Measurements from ENCODE around the gene FBLN1. TPM values are rescaled to one million over a fixed set of nuclear protein-coding genes. Genes with fewer than 3 reads are reported as not detected.

The FBLN1 gene
- total and polyA plus RNA-seq, 2 of the 13 experiments (the other 11 are each of a cell fraction or from before 2014, with no cell fraction given), result 37.3 to 103 TPM

GRCh38 chr22:45478108-45478771 lies 24.4 kb upstream of the FBLN1 start (continued):
- TF ChIP-seq ZSCAN5A (CRISPR knock-in tag; IDR thresholded peaks at IDR 0.05; ENCODE audit: borderline replicate concordance) (no peak), PPARG (CRISPR knock-in tag; conservative IDR thresholded peaks at IDR 0.05) (0 out of 2 replicates have a peak, but pooled peaks have one; percentile 7), ZNF451 (CRISPR knock-in tag; IDR thresholded peaks at IDR 0.05) (no peak), SALL1 (CRISPR knock-in tag; IDR thresholded peaks at IDR 0.05) (peak; percentile 87), ASH2L (IDR thresholded peaks at IDR 0.05; ENCODE audit: insufficient read length, low read depth, low read length) (peak; percentile 32), HNF4G (IDR thresholded peaks at IDR 0.05; ENCODE audit: borderline replicate concordance, low read depth, low read length) (peak; percentile 35; the same call in 1 of the 2 replicates), HNF4G (CRISPR knock-in tag; IDR thresholded peaks at IDR 0.05; ENCODE audit: borderline replicate concordance, low read depth) (no peak), HMG20A (CRISPR knock-in tag; IDR thresholded peaks at IDR 0.05; ENCODE audit: borderline replicate concordance) (peak; percentile 32; the same call in 1 of the 2 replicates), ZBTB38 (CRISPR knock-in tag; IDR thresholded peaks at IDR 0.05) (no peak), TEAD3 (CRISPR knock-in tag; optimal IDR thresholded peaks at IDR 0.05; ENCODE audit: borderline replicate concordance) (peak; percentile 82), MTF2 (CRISPR knock-in tag; IDR thresholded peaks at IDR 0.05; ENCODE audit: borderline replicate concordance) (no peak), ZMAT3 (CRISPR knock-in tag; conservative IDR thresholded peaks at IDR 0.05) (0 out of 2 replicates have a peak, but pooled peaks have one; percentile 26), HNF4A (CRISPR knock-in tag; IDR thresholded peaks at IDR 0.05) (peak; percentile 66), AGO1 (IDR thresholded peaks at IDR 0.05; ENCODE audit: low read depth, low read length, poor library complexity, severe bottlenecking) (no peak), STAG1 (CRISPR knock-in tag; IDR thresholded peaks at IDR 0.05) (0 out of 2 replicates have a peak, but pooled peaks have one; percentile 9)
- TF ChIP-seq, protein P1, sequence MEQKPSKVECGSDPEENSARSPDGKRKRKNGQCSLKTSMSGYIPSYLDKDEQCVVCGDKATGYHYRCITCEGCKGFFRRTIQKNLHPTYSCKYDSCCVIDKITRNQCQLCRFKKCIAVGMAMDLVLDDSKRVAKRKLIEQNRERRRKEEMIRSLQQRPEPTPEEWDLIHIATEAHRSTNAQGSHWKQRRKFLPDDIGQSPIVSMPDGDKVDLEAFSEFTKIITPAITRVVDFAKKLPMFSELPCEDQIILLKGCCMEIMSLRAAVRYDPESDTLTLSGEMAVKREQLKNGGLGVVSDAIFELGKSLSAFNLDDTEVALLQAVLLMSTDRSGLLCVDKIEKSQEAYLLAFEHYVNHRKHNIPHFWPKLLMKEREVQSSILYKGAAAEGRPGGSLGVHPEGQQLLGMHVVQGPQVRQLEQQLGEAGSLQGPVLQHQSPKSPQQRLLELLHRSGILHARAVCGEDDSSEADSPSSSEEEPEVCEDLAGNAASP (CRISPR knock-in tag; IDR thresholded peaks at IDR 0.05; ENCODE audit: borderline replicate concordance), result peak; percentile 45; the same call in 1 of the 2 replicates
- TF ChIP-seq, protein P2, sequence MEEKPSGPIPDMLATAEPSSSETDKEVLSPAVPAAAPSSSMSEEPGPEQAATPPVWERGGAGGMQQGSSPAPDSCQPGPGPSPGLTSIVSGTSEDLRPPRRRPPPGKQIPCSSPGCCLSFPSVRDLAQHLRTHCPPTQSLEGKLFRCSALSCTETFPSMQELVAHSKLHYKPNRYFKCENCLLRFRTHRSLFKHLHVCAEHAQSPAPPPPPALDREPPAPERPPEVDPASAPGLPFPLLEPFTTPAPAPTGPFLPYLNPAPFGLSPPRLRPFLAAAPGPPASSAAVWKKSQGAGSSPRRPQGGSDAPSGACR (CRISPR knock-in tag; IDR thresholded peaks at IDR 0.05), result 0 out of 2 replicates have a peak, but pooled peaks have one; percentile 27
- TF ChIP-seq, protein P3, sequence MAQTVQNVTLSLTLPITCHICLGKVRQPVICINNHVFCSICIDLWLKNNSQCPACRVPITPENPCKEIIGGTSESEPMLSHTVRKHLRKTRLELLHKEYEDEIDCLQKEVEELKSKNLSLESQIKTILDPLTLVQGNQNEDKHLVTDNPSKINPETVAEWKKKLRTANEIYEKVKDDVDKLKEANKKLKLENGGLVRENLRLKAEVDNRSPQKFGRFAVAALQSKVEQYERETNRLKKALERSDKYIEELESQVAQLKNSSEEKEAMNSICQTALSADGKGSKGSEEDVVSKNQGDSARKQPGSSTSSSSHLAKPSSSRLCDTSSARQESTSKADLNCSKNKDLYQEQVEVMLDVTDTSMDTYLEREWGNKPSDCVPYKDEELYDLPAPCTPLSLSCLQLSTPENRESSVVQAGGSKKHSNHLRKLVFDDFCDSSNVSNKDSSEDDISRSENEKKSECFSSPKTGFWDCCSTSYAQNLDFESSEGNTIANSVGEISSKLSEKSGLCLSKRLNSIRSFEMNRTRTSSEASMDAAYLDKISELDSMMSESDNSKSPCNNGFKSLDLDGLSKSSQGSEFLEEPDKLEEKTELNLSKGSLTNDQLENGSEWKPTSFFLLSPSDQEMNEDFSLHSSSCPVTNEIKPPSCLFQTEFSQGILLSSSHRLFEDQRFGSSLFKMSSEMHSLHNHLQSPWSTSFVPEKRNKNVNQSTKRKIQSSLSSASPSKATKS (CRISPR knock-in tag; IDR thresholded peaks at IDR 0.05), result no peak
- TF ChIP-seq, protein P4, sequence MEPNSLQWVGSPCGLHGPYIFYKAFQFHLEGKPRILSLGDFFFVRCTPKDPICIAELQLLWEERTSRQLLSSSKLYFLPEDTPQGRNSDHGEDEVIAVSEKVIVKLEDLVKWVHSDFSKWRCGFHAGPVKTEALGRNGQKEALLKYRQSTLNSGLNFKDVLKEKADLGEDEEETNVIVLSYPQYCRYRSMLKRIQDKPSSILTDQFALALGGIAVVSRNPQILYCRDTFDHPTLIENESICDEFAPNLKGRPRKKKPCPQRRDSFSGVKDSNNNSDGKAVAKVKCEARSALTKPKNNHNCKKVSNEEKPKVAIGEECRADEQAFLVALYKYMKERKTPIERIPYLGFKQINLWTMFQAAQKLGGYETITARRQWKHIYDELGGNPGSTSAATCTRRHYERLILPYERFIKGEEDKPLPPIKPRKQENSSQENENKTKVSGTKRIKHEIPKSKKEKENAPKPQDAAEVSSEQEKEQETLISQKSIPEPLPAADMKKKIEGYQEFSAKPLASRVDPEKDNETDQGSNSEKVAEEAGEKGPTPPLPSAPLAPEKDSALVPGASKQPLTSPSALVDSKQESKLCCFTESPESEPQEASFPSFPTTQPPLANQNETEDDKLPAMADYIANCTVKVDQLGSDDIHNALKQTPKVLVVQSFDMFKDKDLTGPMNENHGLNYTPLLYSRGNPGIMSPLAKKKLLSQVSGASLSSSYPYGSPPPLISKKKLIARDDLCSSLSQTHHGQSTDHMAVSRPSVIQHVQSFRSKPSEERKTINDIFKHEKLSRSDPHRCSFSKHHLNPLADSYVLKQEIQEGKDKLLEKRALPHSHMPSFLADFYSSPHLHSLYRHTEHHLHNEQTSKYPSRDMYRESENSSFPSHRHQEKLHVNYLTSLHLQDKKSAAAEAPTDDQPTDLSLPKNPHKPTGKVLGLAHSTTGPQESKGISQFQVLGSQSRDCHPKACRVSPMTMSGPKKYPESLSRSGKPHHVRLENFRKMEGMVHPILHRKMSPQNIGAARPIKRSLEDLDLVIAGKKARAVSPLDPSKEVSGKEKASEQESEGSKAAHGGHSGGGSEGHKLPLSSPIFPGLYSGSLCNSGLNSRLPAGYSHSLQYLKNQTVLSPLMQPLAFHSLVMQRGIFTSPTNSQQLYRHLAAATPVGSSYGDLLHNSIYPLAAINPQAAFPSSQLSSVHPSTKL (CRISPR knock-in tag; IDR thresholded peaks at IDR 0.05), result 0 out of 2 replicates have a peak, but pooled peaks have one; percentile 23

Measured in HepG2 (cell line).